RPMI8226 (cell line): ENCODE results near the gene GLOD5.

ENCODE experiments used
- DNase-seq: peaks from one replicate; pipeline ENCODE4 v3.0.0-alpha.2; 2015

Gene GLOD5

DNA sequence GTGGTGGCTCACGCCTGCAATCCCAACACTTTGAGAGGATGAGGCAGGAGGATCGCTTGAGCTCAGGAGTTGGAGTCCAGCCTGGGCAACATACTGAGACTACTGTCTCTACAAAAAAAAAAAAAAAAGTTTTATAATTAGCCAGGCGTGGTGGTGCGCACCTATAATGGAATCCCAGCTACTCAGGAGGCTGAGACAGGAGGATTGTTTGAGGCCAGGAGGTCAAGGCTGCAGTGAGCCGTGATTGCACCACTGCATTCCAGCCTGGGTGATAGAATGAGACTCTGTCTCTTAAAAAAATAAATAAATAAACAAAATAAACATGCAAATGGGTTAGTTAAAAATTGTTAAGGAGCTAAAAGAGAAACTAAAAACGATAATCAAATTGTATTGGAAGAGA is 7.7 kb downstream of the GLOD5 start:
- no peak for DNase-seq

DNA sequence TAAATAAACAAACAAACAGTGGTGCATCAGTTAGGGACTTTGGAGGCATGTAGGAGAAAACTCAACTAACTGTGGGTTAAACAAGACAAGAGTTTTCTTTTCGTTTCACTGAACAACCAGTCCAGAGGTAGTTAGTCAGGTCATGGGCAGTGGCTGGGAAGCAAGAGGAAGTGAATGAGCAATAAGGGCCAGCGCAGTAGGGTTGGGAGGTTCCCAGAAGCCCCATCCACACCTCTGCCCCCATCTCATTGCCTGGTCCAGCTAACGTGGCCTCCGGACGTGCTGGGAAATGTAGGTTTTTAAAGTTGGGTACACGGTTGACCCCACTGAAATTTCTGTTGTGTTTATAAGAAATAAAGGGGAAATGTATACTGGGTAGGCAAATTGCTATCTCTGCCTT is 8.7 kb downstream of the GLOD5 start:
- no peak for DNase-seq

DNA sequence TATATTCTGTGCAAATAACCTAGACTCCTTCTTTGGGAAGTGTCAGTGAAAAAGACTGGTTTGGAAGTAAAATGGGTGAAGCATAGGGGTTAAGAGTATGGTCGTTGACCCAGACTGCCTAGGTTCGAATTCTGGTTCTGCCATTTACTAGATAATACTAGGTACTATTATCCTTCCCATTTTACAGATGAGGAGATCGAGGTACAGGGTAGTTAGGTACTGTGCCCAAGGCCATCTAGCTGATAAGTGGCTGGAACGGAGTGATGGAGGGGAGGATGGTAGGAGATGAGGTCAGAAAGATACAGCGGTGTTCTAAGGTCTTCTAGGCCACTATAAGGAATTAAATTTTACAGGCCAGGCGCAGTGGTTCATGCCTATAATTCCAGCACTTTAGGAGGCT is 11.1 kb downstream of the GLOD5 start:
- DNase-seq, result no peak

DNA sequence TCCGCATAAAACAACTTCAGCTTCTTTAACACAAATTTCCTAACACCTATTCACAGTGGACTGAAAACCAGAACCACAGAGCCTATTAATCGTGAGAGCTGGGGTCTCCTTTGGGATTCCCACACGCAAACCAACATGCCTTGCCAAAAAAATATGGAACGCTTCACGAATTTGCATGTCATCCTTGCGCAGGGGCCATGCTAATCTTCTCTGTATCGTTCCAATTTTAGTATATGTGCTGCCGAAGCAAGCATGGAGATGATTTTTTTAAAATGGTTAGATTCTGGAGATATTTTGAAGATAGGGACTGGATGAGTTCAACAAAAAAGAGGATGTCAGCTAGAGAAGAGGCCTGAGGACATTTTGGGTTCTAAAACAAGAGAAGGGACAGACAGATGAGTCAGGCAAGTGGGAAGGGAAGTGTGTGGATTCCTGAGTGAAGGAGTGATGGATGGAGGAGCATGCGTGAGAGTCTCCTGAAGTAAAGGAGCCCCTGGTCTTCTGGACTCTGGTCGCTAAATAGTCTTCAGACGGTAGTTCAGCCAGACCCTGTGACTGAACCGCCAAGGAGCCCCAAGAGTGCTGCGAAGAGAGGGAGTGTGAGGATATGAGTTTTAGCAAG is 15.4 kb downstream of the GLOD5 start:
- DNase-seq, result no peak

- no peak for DNase-seq
Observed at GRCh38 chrX:48779399-48779798, 17.9 kb downstream of the GLOD5 start.

DNA sequence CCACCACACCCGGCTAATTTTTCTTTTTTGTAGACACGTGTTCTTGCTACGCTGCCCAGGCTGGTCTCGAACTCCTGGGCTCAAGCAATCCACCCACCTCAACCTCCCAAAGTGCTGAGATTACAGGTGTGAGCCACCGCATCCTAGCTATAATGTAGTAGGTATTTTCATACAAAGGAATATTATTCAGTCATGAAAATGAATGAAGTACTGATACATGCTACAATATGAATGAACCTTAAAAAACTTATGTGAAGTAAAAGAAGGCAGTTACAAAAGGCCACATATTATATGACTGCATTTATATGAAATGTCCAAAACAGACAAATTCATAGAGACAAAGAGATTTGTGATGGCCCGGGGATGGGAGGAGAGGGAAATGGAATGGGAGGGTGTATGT is 20.2 kb downstream of the GLOD5 start:
- DNase-seq, result no peak

- DNase-seq, result no peak
Observed at GRCh38 chrX:48782216-48782615, 20.7 kb downstream of the GLOD5 start.

DNA sequence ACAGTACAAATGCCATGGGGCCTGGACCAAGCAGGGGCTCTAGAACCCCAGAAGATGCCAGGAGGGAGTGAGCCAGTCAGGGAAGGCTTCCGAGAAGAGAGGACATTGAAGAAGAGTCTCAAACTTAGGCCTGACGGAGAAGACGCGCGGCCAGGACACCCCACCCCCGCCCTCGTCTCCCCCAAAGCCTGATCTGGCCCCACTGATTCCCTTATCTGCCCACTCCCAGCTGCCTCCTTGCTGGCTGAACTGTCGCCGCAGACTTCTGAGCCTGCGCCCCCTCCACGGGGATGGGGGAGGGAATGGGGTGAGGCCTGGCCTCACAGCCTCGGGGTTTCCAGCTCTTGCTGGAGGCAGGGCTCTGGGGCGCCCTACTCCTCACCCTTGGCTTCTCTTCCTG is 21.2 kb downstream of the GLOD5 start:
- DNase-seq, result no peak

- DNase-seq, result no peak
Observed at GRCh38 chrX:48784726-48785125, 23.2 kb downstream of the GLOD5 start.

- no peak for DNase-seq
Observed at GRCh38 chrX:48785186-48785539, 23.6 kb downstream of the GLOD5 start.

GRCh38 chrX:48785540-48786214 is 24.1 kb downstream of the GLOD5 start:
- no peak for DNase-seq

DNA sequence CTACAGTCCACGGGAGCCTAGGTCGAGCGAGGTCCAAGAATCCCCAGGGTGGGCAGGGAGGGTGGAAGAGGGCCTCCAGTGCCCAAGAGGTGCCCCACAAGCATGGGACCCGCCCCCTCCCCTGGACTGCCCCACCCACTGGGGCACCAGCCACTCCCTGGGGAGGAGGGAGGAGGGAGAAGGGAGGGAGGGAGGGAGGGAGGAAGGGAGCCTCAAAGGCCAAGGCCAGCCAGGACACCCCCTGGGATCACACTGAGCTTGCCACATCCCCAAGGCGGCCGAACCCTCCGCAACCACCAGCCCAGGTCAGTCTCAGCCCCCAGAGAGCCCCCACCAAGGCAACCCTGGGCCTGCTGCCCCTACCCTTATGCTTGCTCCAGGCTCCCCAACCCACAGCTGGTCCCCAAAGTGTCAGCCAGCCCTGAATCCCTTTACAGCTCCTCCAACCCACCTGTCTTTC is 24.8 kb downstream of the GLOD5 start, which contains the start of gene GATA1:
Gene GATA1, plus strand, starts transcription at position 250 of the 460 bp plus-strand sequence. CDS start 4,520 bp downstream, outside the sequence.
- no peak for DNase-seq

- DNase-seq, result no peak
Observed at GRCh38 chrX:48786825-48787504, 25.4 kb downstream of the GLOD5 start.

- no peak for DNase-seq
Observed at GRCh38 chrX:48787505-48788443, 26.2 kb downstream of the GLOD5 start.

GRCh38 chrX:48789366-48790220 is 28.0 kb downstream of the GLOD5 start:
- no peak for DNase-seq

GRCh38 chrX:48790477-48790876 is 28.9 kb downstream of the GLOD5 start:
- no peak for DNase-seq

GRCh38 chrX:48791063-48791820 is 29.7 kb downstream of the GLOD5 start:
- DNase-seq, result no peak

DNA sequence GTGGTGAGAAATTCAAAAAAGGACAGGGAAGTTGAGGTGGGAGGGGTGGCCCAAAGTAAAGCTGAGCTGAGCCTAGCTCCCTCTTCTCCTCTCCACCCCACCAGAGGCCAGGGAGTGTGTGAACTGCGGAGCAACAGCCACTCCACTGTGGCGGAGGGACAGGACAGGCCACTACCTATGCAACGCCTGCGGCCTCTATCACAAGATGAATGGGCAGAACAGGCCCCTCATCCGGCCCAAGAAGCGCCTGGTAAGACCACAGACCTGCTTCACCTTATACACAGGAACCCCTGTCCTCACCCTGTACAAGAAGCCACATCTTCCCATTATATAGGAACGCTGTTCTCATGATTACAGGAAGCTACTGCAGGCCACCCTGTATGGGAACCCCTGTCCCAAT is 30.7 kb downstream of the GLOD5 start:
- DNase-seq, result no peak

GRCh38 chrX:48793935-48794334 is 32.4 kb downstream of the GLOD5 start:
- DNase-seq, result no peak

GRCh38 chrX:48794340-48794910 is 32.9 kb downstream of the GLOD5 start:
- DNase-seq, result no peak
